ENCODE results near the gene ADAP2.
A peak's percentile ranks its signal among the peaks of the same experiment; 100 is the strongest.
"Not testable (repeated sequence)": the region's sequence is repeated elsewhere in the genome, so short reads cannot be mapped to it uniquely, and the experiment has no call there.

ADAP2 gene, protein sequence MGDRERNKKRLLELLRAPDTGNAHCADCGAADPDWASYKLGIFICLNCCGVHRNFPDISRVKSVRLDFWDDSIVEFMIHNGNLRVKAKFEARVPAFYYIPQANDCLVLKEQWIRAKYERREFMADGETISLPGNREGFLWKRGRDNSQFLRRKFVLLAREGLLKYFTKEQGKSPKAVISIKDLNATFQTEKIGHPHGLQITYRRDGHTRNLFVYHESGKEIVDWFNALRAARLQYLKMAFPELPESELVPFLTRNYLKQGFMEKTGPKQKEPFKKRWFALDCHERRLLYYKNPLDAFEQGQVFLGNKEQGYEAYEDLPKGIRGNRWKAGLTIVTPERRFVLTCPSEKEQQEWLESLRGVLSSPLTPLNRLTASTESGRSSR

DNA sequence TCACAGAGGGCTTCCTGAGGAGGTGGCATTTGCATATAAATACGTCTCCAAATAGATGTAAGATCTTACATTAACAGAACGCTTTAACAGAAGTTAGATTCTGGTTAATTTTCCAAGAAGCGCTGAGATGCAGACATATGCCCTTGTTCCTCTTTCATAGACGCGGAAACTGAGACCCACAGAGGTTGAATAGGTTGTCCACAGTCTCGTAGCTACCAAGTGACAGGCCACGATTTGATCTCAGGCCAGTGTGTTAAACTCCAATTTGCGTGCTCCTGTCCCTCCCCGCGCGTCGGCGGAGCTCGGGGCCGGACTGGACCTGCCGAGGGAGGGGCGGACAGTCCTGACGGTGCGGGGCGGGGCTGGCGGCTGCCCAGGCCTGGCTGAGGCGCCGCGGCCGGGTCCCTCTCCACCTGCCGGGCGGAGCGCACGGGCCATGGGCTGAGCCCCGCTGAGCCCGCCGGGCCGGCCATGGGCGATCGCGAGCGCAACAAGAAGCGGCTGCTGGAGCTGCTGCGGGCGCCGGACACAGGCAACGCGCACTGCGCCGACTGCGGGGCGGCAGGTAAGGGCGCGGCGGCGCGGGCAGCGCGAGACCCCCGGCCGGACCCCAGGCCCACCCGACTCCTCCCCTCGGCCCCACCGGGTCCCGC, at the start of gene ADAP2:
TSS of gene ADAP2 (plus strand) at position 402 of the 653 bp plus-strand sequence. CDS start at position 472, 70 bp downstream.
- no peak for DNase-seq (ENCODE audit: low read depth, low spot score)

- no peak for DNase-seq (ENCODE audit: low read depth, low spot score)
Measured at GRCh38 chr17:30886187-30886586, 35.6 kb upstream of the ADAP2 start.

- no peak for DNase-seq (ENCODE audit: low read depth, low spot score)
Measured at GRCh38 chr17:30894236-30894635, 27.5 kb upstream of the ADAP2 start.

- no peak for DNase-seq (ENCODE audit: low read depth, low spot score)
Measured at GRCh38 chr17:30897311-30897710, 24.4 kb upstream of the ADAP2 start.

DNA sequence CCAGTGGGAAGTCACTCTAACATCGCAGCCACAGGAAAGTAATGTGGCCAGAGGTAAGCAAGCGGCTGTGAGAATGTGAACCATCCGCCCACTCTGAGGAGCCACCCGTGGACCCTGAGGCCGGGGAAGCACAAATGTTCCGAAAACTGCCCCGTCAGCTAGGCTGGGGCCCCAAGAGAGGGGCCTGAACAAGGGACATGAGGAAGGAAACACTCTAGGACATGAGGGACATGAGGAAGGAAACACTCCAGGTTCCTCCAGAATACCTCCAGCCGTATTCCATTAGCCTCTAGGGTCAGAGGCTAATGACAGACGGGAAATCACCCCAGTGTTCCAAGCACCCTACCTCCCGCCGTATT, 16.0 kb upstream of the ADAP2 start:
- DNase-seq (ENCODE audit: low read depth, low spot score) = no peak

GRCh38 chr17:30906101-30906911, 15.4 kb upstream of the ADAP2 start, which contains the start of gene TEFM:
Gene TEFM (minus strand): TSS chr17:30906238. CDS start chr17:30906198, 40 bp downstream.
- peak; percentile 82 for DNase-seq (ENCODE audit: low read depth, low spot score)

GRCh38 chr17:30908717-30909420, 12.9 kb upstream of the ADAP2 start:
- no peak for DNase-seq (ENCODE audit: low read depth, low spot score)

GRCh38 chr17:30910151-30910550, 11.6 kb upstream of the ADAP2 start:
- not testable (repeated sequence) for DNase-seq (ENCODE audit: low read depth, low spot score)

DNA sequence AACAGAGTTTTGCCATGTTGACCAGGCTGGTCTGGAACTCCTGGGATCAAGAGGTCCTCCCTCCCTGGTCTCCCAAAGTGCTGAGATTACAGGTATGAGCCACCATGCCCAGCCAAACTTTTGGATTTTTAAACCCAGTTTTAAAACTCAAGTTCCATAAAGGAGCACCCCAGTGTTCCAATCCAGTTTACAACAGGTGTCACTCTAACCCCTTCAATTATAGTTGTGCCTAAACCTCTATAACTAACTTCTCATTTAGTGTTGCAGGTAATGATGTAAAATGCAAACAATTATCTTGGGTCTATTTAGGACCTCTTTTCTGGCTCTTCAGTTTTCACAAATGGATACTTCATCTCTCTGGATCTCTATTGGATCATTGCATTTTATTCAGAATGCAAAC, 7.8 kb upstream of the ADAP2 start:
- DNase-seq (ENCODE audit: low read depth, low spot score) = no peak

DNA sequence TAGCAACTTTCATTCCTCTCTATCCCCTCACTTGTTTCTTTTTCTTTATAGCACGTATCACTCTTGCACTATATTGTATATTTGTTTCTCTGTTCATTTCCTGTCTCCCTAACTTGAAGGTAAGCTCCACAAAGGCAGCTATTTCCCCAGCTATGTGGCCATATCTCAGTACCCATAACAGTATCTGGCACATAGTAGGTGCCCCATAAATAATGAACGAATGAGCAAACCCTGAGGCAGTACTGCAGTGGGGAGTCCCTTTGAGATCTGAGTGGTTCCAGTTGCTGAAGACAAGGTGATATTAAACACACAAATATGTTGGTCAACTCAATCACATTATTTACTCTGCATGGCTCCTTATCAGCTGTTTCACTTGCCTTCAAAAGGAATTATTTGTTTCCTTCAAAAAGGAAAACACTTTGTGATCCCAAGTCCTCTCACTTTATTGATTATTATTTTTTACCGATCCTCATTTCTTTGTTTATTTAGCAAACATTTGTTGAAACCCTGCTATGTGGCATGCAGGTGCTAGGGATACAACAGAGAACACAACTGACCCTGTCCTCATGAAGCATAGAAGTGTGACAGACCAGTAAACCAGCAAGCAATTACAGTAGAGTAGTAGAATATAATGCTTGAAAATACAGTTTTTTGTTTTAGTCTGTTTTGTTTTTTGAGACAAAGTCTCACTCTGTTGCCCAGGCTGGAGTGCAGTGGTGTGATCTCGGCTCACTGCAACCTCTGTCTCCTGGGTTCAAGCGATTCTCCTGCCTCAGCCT, 5.7 kb upstream of the ADAP2 start:
- DNase-seq (ENCODE audit: low read depth, low spot score) = no peak

DNA sequence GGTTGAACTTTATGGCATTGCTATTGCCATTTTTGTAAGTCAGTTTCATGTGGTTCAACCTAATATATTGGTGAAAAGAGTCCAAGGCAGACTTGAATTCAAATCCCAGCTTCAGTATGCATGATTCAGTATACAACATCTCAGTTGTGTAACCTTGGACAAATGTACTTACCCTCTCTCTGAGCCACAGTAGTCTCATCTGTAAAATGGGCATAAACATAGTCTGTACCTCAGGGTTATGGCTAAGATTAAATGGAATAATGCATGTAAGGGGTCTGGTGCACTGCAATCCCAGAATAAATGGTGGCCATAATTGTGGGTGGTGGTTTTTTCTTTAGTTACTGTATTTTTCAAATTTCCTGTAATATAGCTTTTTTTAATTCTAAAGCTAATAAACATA, 4.7 kb upstream of the ADAP2 start:
- DNase-seq (ENCODE audit: low read depth, low spot score) = no peak

- DNase-seq (ENCODE audit: low read depth, low spot score) = no peak
Measured at GRCh38 chr17:30920282-30920681, 1.5 kb upstream of the ADAP2 start.

GRCh38 chr17:30920683-30921543, 832 bp upstream of the ADAP2 start:
- DNase-seq (ENCODE audit: low read depth, low spot score) = no peak

DNA sequence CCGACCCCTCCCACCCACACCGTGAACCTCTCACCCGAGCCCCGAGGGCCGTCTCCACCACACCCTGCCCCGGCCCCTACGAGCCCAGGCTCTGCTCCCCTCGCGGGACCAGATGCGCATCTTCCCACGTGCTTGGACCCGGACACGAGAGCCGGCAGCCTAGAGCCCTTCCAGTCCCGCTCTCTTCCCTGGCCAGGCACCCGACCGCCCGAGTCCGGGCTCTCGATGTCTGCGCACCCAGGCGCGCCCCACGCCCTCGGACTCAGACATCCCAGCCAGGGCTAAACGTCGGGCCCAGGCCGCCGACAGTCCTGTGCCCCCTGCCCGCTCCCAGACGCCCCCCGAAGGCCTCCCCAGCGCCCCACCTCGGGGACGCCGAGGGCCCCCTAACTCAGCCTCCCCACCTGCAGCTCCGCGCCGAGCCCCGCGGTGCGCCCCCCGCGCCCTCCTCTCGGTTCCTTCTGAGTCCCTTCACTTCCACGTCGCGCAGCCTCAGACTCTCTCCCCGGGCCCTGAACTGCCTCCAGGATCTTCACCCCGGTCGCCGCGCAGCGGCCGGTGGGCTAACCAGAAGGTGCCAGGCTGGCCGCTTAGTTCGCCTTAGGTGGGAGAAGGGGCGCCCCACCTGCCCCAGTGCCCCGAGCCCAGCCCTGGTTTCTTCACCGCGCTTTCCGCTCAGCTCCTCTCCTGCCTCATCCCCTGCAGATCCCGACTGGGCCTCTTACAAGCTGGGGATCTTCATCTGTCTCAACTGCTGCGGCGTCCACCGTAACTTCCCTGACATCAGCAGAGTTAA, 688 bp downstream of the ADAP2 start:
- DNase-seq (ENCODE audit: low read depth, low spot score) = no peak

DNA sequence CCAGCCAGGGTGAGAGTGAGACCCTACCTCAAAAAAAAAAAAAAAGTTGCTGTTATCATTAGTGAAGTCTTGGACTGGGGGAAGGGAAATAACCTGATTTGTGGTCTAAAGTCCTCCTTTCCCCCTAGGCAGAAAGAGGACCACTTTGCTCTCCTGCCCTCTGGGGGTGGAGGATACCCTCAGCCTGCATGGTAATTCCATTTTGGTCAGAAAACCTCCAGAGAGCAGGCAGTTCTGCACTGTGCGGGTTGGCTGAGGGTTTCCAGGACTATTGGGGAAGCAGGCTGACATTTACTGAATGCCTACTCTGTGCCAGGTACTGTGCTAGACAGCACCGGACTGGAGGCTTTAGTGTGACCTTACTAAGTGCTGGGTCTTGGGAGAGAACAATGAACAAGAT, 2.6 kb downstream of the ADAP2 start:
- DNase-seq (ENCODE audit: low read depth, low spot score) = no peak

DNA sequence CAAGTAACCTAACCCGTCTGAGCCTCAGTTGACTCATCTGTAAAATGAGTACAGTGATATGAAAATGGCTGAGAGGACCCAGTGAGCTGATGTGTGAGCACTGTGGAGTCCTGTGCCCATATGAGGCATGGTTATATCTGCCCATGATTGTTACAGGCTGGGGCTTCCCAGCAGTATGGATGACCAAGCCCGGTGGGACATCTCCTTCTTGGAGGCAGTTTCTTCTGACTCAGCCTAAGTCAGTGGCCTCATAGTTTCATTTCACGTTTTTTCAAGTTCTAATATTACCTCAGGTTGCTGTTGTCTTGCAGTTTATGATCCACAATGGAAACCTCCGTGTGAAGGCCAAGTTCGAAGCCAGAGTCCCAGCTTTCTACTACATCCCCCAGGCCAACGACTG, 4.8 kb downstream of the ADAP2 start:
- no peak for DNase-seq (ENCODE audit: low read depth, low spot score)

GRCh38 chr17:30927756-30928155, 6.0 kb downstream of the ADAP2 start:
- no peak for DNase-seq (ENCODE audit: low read depth, low spot score)

- DNase-seq (ENCODE audit: low read depth, low spot score) = no peak
Measured at GRCh38 chr17:30928584-30928983, 6.8 kb downstream of the ADAP2 start.

GRCh38 chr17:30929081-30929633, 7.4 kb downstream of the ADAP2 start:
- DNase-seq (ENCODE audit: low read depth, low spot score) = no peak

Measured in smooth muscle cell of the brain vasculature (primary cell).